Thoracic aorta (tissue), 2 donors: Measurements from ENCODE around the gene WDR48. TPM values are rescaled to one million over a fixed set of nuclear protein-coding genes. Genes with fewer than 3 reads are reported as not detected.

Experiments used
- ATAC-seq: fragments of 150-250 bp; one replicate; pipeline ENCODE4 v1.8.0; 2017; ENCODE audit warnings: low read depth; ENCODE audit not compliant: insufficient number of reproducible peaks, low FRiP score
- DNase-seq: peaks from one replicate; pipeline ENCODE4 v3.0.0-alpha.2; 2020; ENCODE audit warnings: low spot score
- H3K27ac ChIP-seq, 2 donors: fragments of 200-600 bp; sonication (generic); 1 replicate in 1 of 2; 2 replicates in 1 of 2; pipeline ENCODE4 v1.5.1; 2016; ENCODE audit warnings: mild to moderate bottlenecking in 2 of 2, moderate library complexity in 2 of 2
- H3K27me3 ChIP-seq: fragments of 200-600 bp; sonication (generic); replicated peaks from 2 replicates; pipeline ENCODE4 v1.6.0; 2016; ENCODE audit warnings: mild to moderate bottlenecking; ENCODE audit not compliant: insufficient read depth
- H3K36me3 ChIP-seq: fragments of 200-600 bp; sonication (generic); one replicate; pipeline ENCODE4 v1.5.1; 2016
- H3K4me1 ChIP-seq, 2 donors: fragments of 200-600 bp; sonication (generic); 1 replicate in 1 of 2; 2 replicates in 1 of 2; pipeline versions ENCODE4 v1.5.1 to v1.6.0; 2016; ENCODE audit warnings: low read depth in 2 of 2, mild to moderate bottlenecking in 1 of 2; ENCODE audit not compliant: control insufficient read depth in 1 of 2
- H3K4me3 ChIP-seq: fragments of 200-600 bp; sonication (generic); 2 replicates; pipeline ENCODE4 v1.5.1; 2016; ENCODE audit warnings: mild to moderate bottlenecking
- H3K9me3 ChIP-seq: fragments of 200-600 bp; sonication (generic); 2 replicates; pipeline ENCODE4 v1.5.1; 2016
- CTCF ChIP-seq: fragments of 200-600 bp; sonication (generic); IDR thresholded peaks from one replicate; pipeline ENCODE4 v1.5.1; 2019; ENCODE audit warnings: antibody characterized with exemption
- total RNA-seq, 2 donors: library from RNA; depleted of rRNA; stranded (reverse); fragments of >200 nt; gene quantifications; one replicate each; pipeline versions ENCODE4 v1.1.0 to v1.2.3, GENCODE V29; 2016

The WDR48 gene
- total RNA-seq, 2 donors from 2014 or later, result 17.7 to 29.9 TPM

- no peaks in the 10 kb centered on the region for H3K36me3 ChIP-seq
- no peaks in the 10 kb centered on the region for H3K4me1 ChIP-seq
- H3K9me3 ChIP-seq, result no peaks in the 10 kb centered on the region
- DNase-seq (no peak), ATAC-seq (no peak)
- no peak overlapping the region for H3K4me3 ChIP-seq
- no peak overlapping the region for H3K27ac ChIP-seq
- no peak for TF ChIP-seq CTCF
- no peaks in the 10 kb centered on the region for H3K27me3 ChIP-seq
Observed at GRCh38 chr3:39013921-39014509, 37.8 kb upstream of the WDR48 start.

- no peak for TF ChIP-seq CTCF
- Histone ChIP-seq H3K9me3 (no peaks in the 10 kb centered on the region), H3K27ac (no peak overlapping the region)
Observed at GRCh38 chr3:39015418-39015817, 36.4 kb upstream of the WDR48 start.

DNA sequence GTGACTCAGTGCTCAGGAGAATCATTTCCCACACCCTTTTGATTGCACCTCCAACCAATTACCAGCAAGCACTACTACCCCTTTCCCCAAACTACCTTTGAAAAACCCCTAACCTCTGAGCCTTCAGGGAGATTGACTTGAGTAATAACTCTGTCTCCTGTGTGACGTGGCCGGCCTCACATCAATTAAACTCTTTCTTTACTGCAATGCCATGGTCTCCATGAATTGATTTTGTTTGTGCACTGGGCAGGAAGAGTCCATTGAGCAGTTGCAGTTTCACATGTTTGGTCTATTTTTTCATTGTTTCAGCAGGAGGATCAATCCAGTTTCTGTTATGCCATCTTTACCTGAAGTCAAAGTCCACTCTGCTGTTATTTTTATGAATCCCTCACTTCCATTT, 32.5 kb upstream of the WDR48 start:
- Histone ChIP-seq H3K27ac (no peak overlapping the region), H3K36me3 (no peaks in the 10 kb centered on the region), H3K9me3 (no peaks in the 10 kb centered on the region), H3K4me3 (no peak overlapping the region), H3K4me1 (no peaks in the 10 kb centered on the region), H3K27me3 (no peaks in the 10 kb centered on the region)
- no peak for TF ChIP-seq CTCF
- ATAC-seq, result no peak
- no peak for DNase-seq

More at GRCh38 chr3:39015418-39015817, 36.4 kb upstream of the WDR48 start:
- ATAC-seq (no peak), DNase-seq (no peak)
- Histone ChIP-seq H3K4me1 (no peaks in the 10 kb centered on the region), H3K27me3 (no peaks in the 10 kb centered on the region), H3K4me3 (no peak overlapping the region), H3K36me3 (no peaks in the 10 kb centered on the region)

- no peaks in the 10 kb centered on the region for H3K36me3 ChIP-seq
- no peaks in the 10 kb centered on the region for H3K27me3 ChIP-seq
- H3K4me3 ChIP-seq, result no peak overlapping the region
- no peak overlapping the region for H3K27ac ChIP-seq
- no peak for TF ChIP-seq CTCF
- DNase-seq (no peak), ATAC-seq (no peak)
- no peaks in the 10 kb centered on the region for H3K4me1 ChIP-seq
- no peaks in the 10 kb centered on the region for H3K9me3 ChIP-seq
Observed at GRCh38 chr3:39021029-39021428, 30.8 kb upstream of the WDR48 start.

DNA sequence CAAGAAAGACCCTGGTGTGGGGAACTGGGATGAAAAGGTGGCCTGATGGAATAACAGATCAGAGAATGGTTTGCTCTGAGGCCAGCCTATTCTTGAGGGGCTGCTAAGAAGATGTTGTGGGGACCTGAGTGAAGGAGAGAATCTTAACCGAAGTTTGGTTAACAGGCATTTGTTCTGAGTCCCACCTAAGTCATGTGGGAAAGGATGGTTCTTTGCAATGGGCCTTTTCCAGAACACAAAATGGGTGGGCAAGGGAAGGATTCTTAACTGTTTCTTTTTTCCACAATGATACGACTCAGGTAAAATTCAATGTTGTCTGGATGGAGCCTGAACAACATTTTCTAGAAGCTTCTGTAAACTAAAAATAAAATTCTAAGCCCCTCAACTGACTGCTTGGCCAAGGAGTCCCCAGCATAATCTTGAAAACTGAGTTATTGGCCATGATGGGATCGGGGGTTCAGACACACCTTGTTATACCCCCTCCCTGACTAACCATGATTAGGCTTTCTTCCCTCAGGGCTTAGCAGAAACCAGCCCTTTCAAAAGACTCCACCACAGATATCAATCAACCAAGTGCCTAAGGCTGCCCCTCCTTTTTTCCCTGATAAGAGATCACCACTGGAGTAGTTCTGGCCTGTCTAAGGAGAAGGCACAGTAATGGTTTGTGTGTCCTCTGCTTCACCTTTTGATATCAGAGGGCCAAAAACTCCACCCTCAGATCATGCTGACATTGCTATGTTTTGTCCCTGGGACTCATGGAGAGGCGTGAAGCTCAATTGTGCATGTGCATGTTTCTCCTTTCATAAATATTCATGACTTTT, 30.1 kb upstream of the WDR48 start:
- DNase-seq (no peak), ATAC-seq (no peak)
- no peaks in the 10 kb centered on the region for H3K4me1 ChIP-seq
- H3K27ac ChIP-seq, result no peak overlapping the region
- no peaks in the 10 kb centered on the region for H3K27me3 ChIP-seq
- H3K9me3 ChIP-seq, result no peaks in the 10 kb centered on the region
- TF ChIP-seq CTCF, result no peak
- no peak overlapping the region for H3K4me3 ChIP-seq
- no peaks in the 10 kb centered on the region for H3K36me3 ChIP-seq
